ENCODE results near the gene SLC6A4.

Gene SLC6A4

GRCh38 chr17:30243002-30243401 is 7.5 kb upstream of the SLC6A4 start:
- Histone ChIP-seq H3K9ac (ENCODE audit: low read depth, low read length, poor library complexity, severe bottlenecking) (no peak overlapping the region), H3K9me2 (replicated peaks; ENCODE audit: low read depth, low read length) (no peaks in the 10 kb centered on the region), H3K36me3 (ENCODE audit: insufficient read depth, low read length) (peaks cover 13% of the 10 kb centered on the region; the same call in 1 of the 2 replicates), H4K20me1 (ENCODE audit: insufficient read depth, low read length, poor library complexity, severe bottlenecking) (no peaks in the 10 kb centered on the region), H3K4me3 (ENCODE audit: low read length, poor library complexity, severe bottlenecking) (no peak overlapping the region), H3K79me2 (ENCODE audit: insufficient read depth, low read length) (no peaks in the 10 kb centered on the region), H3K9me3 (ENCODE audit: insufficient read depth, low read depth, low read length) (no peaks in the 10 kb centered on the region), H3K27me3 (ENCODE audit: insufficient read depth, low read length, poor library complexity, severe bottlenecking) (no peaks in the 10 kb centered on the region), H3F3A (ENCODE audit: low read depth) (no peaks in the 10 kb centered on the region), H2AFZ (ENCODE audit: low read length) (no peak overlapping the region), H3K4me1 (ENCODE audit: insufficient read depth, low read length, poor library complexity, severe bottlenecking) (no peaks in the 10 kb centered on the region), H3K4me2 (ENCODE audit: low read depth, low read length, poor library complexity, severe bottlenecking) (no peak overlapping the region)
- TF ChIP-seq, protein P1, sequence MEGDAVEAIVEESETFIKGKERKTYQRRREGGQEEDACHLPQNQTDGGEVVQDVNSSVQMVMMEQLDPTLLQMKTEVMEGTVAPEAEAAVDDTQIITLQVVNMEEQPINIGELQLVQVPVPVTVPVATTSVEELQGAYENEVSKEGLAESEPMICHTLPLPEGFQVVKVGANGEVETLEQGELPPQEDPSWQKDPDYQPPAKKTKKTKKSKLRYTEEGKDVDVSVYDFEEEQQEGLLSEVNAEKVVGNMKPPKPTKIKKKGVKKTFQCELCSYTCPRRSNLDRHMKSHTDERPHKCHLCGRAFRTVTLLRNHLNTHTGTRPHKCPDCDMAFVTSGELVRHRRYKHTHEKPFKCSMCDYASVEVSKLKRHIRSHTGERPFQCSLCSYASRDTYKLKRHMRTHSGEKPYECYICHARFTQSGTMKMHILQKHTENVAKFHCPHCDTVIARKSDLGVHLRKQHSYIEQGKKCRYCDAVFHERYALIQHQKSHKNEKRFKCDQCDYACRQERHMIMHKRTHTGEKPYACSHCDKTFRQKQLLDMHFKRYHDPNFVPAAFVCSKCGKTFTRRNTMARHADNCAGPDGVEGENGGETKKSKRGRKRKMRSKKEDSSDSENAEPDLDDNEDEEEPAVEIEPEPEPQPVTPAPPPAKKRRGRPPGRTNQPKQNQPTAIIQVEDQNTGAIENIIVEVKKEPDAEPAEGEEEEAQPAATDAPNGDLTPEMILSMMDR (conservative IDR thresholded peaks at IDR 0.05; ENCODE audit: low read length) = no peak
- TF ChIP-seq EZH2phosphoT487 (IDR thresholded peaks at IDR 0.05; ENCODE audit: borderline replicate concordance) = no peak

DNA sequence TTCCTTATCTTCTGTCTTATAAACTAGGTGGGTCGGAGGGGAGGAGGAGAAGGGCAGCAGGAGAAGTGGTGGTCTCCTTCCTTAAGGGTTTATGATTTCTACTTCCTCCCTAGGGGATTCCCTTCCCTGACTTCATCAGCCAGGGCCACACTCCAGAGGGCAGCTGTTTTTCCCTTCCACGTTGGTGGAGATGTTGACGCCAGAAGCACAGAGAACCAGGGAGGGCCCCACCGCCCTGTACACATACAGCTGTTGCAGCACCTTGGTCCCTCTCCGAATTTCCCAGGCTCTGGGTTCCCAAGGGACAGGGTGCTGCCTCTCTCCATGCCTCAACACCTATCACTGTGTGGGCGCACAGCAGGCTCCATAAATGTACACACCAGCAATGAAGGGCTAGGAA is 5.6 kb upstream of the SLC6A4 start:
- no peaks in the 10 kb centered on the region for H3K79me2 ChIP-seq (ENCODE audit: insufficient read depth, low read length)
- no peaks in the 10 kb centered on the region for H3K9me2 ChIP-seq (replicated peaks; ENCODE audit: low read depth, low read length)
- H3K4me2 ChIP-seq (ENCODE audit: low read depth, low read length, poor library complexity, severe bottlenecking) = no peak overlapping the region
- no peak overlapping the region for H2AFZ ChIP-seq (ENCODE audit: low read length)
- H3K36me3 ChIP-seq (ENCODE audit: insufficient read depth, low read length) = no peaks in the 10 kb centered on the region
- no peak overlapping the region for H3K4me3 ChIP-seq (ENCODE audit: low read length, poor library complexity, severe bottlenecking)
- H3K9me3 ChIP-seq (ENCODE audit: insufficient read depth, low read depth, low read length) = no peaks in the 10 kb centered on the region
- no peaks in the 10 kb centered on the region for H3K27me3 ChIP-seq (ENCODE audit: insufficient read depth, low read length, poor library complexity, severe bottlenecking)
- H3K9ac ChIP-seq (ENCODE audit: low read depth, low read length, poor library complexity, severe bottlenecking) = no peak overlapping the region
- H4K20me1 ChIP-seq (ENCODE audit: insufficient read depth, low read length, poor library complexity, severe bottlenecking) = no peaks in the 10 kb centered on the region
- H3F3A ChIP-seq (ENCODE audit: low read depth) = no peaks in the 10 kb centered on the region
- no peaks in the 10 kb centered on the region for H3K4me1 ChIP-seq (ENCODE audit: insufficient read depth, low read length, poor library complexity, severe bottlenecking)
- TF ChIP-seq EZH2phosphoT487 (IDR thresholded peaks at IDR 0.05; ENCODE audit: borderline replicate concordance) = no peak
- TF ChIP-seq, protein P1 (conservative IDR thresholded peaks at IDR 0.05; ENCODE audit: low read length) = no peak

DNA sequence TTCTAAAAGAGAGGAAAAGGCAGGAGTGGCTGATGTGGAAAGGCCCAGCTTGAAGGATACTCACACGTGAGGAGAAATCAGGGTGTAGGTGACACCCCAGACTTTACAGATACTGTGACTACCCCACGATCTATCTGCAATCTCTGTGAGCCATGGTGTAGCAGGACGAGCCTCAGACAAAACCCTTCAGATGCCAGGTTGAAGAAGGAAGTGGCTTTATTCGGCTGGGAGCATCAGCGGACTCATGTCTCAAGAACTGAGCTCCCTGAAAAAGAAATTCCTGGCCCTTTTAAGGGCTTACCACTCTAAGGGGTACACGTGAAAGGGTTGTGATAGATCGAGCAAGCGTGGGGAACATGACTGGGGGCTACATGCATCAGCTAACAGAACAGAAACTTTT is 4.7 kb upstream of the SLC6A4 start:
- no peak overlapping the region for H3K9ac ChIP-seq (ENCODE audit: low read depth, low read length, poor library complexity, severe bottlenecking)
- H3K4me2 ChIP-seq (ENCODE audit: low read depth, low read length, poor library complexity, severe bottlenecking) = no peak overlapping the region
- no peaks in the 10 kb centered on the region for H3K9me3 ChIP-seq (ENCODE audit: insufficient read depth, low read depth, low read length)
- no peaks in the 10 kb centered on the region for H4K20me1 ChIP-seq (ENCODE audit: insufficient read depth, low read length, poor library complexity, severe bottlenecking)
- H2AFZ ChIP-seq (ENCODE audit: low read length) = no peak overlapping the region
- H3K4me3 ChIP-seq (ENCODE audit: low read length, poor library complexity, severe bottlenecking) = no peak overlapping the region
- H3K36me3 ChIP-seq (ENCODE audit: insufficient read depth, low read length) = no peaks in the 10 kb centered on the region
- H3K4me1 ChIP-seq (ENCODE audit: insufficient read depth, low read length, poor library complexity, severe bottlenecking) = no peaks in the 10 kb centered on the region
- no peak for TF ChIP-seq EZH2phosphoT487 (IDR thresholded peaks at IDR 0.05; ENCODE audit: borderline replicate concordance)
- TF ChIP-seq, protein P1 (conservative IDR thresholded peaks at IDR 0.05; ENCODE audit: low read length) = no peak
- H3K79me2 ChIP-seq (ENCODE audit: insufficient read depth, low read length) = no peaks in the 10 kb centered on the region
- H3K9me2 ChIP-seq (replicated peaks; ENCODE audit: low read depth, low read length) = no peaks in the 10 kb centered on the region
- no peaks in the 10 kb centered on the region for H3K27me3 ChIP-seq (ENCODE audit: insufficient read depth, low read length, poor library complexity, severe bottlenecking)
- no peaks in the 10 kb centered on the region for H3F3A ChIP-seq (ENCODE audit: low read depth)
